Right atrium auricular region (tissue), 2 donors: ENCODE measurements around the gene TUT4. TPM values are rescaled to one million over a fixed set of nuclear protein-coding genes. Genes with fewer than 3 reads are reported as not detected.

Experiments used
- DNase-seq: peaks from one replicate; pipeline ENCODE4 v3.0.0-alpha.2; 2019; ENCODE audit warnings: low spot score
- H3K27ac ChIP-seq, 2 donors: fragments of 200-600 bp; sonication (generic); 1 replicate in 1 of 2; 2 replicates in 1 of 2; pipeline ENCODE4 v1.5.1; 2016 to 2019
- H3K27me3 ChIP-seq, 2 donors: fragments of 200-600 bp; sonication (generic); one replicate each; pipeline versions ENCODE4 v1.5.1 to v1.6.0; 2017 to 2019
- H3K36me3 ChIP-seq: fragments of 200-600 bp; sonication (generic); one replicate; pipeline ENCODE4 v1.5.1; 2016
- H3K4me1 ChIP-seq, 2 donors: fragments of 200-600 bp; sonication (generic); one replicate each; pipeline versions ENCODE4 v1.5.1 to v1.6.0; 2017 to 2019
- H3K4me3 ChIP-seq, 2 donors: fragments of 200-600 bp; sonication (generic); 1 replicate in 1 of 2; 2 replicates in 1 of 2; pipeline ENCODE4 v1.5.1; 2017 to 2019; ENCODE audit warnings: mild to moderate bottlenecking in 1 of 2, moderate library complexity in 1 of 2
- H3K9me3 ChIP-seq, 2 donors: fragments of 200-600 bp; sonication (generic); one replicate each; pipeline ENCODE4 v1.5.1; 2019
- total RNA-seq, 2 donors: library from RNA; depleted of rRNA; stranded (reverse); fragments of >200 nt; gene quantifications; one replicate each; pipeline ENCODE4 v1.1.0, GENCODE V29; 2016
- TF ChIP-seq, protein P1 (sequence below), 2 donors: fragments of 200-600 bp; sonication (generic); IDR thresholded peaks; one replicate each; pipeline ENCODE4 v1.5.1; 2019; ENCODE audit warnings: antibody characterized with exemption in 2 of 2

Gene TUT4
- total RNA-seq, 2 donors from 2014 or later: 27.4 to 33.3 TPM

DNA sequence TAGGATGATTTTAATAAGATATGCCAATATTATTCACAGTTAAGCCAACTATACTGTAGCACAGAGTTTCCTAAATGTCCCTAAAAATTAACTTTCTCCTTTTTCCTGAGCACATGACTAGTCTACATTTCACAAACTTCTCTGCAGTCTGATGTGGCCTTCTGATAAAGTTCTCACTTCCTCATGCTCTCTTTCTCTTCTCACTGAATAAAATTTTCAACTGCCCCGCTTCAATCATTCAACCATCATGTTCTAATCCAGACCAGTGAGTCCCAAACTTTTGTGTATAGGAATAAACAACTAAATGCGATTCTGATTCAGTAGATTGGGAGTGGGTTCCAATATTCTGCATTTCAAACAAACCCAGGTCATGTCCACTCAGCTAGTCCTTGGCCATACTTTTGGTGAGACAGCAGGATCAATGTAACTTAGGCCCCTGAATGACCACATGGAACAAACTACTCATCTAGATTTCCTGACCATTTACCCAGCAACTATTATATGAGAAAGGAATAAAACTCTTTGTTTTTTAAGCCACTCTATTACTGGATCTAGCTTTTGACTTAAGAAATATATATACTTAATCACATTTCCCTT, 20.1 kb downstream of the TUT4 start:
- no peak overlapping the region for H3K27ac ChIP-seq
- H3K4me1 ChIP-seq: no peaks in the 10 kb centered on the region
- TF ChIP-seq, protein P1, sequence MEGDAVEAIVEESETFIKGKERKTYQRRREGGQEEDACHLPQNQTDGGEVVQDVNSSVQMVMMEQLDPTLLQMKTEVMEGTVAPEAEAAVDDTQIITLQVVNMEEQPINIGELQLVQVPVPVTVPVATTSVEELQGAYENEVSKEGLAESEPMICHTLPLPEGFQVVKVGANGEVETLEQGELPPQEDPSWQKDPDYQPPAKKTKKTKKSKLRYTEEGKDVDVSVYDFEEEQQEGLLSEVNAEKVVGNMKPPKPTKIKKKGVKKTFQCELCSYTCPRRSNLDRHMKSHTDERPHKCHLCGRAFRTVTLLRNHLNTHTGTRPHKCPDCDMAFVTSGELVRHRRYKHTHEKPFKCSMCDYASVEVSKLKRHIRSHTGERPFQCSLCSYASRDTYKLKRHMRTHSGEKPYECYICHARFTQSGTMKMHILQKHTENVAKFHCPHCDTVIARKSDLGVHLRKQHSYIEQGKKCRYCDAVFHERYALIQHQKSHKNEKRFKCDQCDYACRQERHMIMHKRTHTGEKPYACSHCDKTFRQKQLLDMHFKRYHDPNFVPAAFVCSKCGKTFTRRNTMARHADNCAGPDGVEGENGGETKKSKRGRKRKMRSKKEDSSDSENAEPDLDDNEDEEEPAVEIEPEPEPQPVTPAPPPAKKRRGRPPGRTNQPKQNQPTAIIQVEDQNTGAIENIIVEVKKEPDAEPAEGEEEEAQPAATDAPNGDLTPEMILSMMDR (IDR thresholded peaks at IDR 0.05): no peak
- no peak overlapping the region for H3K4me3 ChIP-seq
- no peaks in the 10 kb centered on the region for H3K36me3 ChIP-seq
- no peaks in the 10 kb centered on the region for H3K9me3 ChIP-seq
- DNase-seq: no peak
- H3K27me3 ChIP-seq: no peaks in the 10 kb centered on the region

DNA sequence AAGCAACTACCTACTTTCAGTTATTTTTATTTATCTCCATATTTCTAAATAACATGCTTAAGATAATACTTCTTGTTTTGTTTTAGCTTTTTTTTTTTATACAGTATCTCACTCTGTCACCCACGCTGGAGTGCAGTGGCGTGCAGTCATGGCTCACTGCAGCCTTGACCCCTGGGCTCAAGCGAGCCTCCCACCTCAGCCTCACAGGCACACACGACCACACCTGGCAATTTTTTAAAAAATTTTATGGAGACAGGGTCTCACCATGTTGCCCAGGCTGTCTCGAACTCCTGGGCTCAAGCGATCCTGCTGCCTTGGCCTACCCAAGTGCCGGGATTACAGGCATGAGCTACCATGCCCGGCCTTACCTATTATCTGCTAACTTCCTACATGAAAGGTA, 20.6 kb downstream of the TUT4 start:
- H3K27ac ChIP-seq: no peak overlapping the region
- DNase-seq: no peak
- no peaks in the 10 kb centered on the region for H3K9me3 ChIP-seq
- no peaks in the 10 kb centered on the region for H3K27me3 ChIP-seq
- peaks cover 4% of the 10 kb centered on the region for H3K36me3 ChIP-seq
- no peaks in the 10 kb centered on the region for H3K4me1 ChIP-seq
- H3K4me3 ChIP-seq: no peak overlapping the region
- TF ChIP-seq, protein P1 (IDR thresholded peaks at IDR 0.05): no peak

DNA sequence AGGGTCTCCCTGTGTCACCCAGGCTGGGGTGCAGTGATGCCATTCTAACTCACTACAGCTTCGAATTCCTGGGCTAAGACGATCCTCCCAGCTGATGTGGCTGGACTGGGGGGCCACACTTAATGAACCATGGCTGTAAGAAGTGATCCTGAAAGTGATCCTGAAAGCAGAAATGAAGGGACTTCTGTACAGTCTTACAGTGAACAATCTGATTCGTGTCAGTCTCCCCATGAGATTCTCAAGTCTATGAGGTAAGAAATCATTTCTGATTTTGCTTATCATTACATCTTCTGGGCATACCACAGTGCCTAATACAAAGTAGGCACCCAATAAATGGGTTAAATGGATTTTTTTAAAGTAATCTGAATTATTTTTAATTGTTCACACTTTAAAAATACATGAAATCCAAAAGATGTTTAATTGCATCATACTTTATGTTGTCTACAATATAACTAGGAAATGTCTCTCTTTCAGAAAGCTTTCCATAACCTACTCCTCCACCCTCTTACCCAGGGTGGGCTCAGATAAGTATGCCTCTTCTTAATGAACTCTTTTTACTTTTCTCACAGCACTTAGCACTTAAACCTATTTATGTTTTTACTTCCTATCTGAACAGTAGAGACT, 21.5 kb downstream of the TUT4 start:
- no peak for DNase-seq
- Histone ChIP-seq H3K36me3 (peaks cover 4% of the 10 kb centered on the region), H3K27me3 (no peaks in the 10 kb centered on the region), H3K9me3 (no peaks in the 10 kb centered on the region), H3K4me3 (no peak overlapping the region), H3K27ac (no peak overlapping the region), H3K4me1 (no peaks in the 10 kb centered on the region)
- TF ChIP-seq, protein P1 (IDR thresholded peaks at IDR 0.05): no peak

DNA sequence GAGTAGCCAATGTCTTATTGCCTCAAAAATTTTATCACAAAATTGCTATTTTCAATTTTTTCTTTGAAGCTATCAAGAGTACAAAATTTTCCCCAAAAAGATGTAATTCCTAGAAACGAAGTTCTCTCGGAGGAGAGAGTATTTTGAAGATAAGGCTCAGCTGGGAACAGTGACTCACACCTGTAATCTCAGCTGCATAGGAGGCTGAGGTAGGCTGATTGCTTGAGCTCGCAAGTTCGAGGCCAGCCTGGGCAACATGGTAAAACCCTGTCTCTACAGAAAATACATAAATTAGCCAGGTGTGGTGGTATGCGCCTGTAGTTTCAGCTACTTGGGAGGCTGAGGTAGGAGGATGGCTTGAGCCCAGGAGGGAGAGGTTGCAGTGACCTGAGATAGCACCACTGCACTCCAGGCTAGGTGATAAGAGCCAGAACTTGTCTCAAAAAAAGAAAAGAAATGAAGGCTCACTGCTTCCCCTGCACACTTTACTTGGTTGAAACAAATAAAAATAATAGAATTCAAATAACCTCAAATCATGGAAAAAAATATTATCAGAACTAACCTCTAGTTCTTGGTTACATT, 22.2 kb downstream of the TUT4 start:
- TF ChIP-seq, protein P1 (IDR thresholded peaks at IDR 0.05): no peak
- Histone ChIP-seq H3K27me3 (no peaks in the 10 kb centered on the region), H3K4me1 (no peaks in the 10 kb centered on the region), H3K9me3 (no peaks in the 10 kb centered on the region), H3K4me3 (no peak overlapping the region), H3K36me3 (peaks cover 8% of the 10 kb centered on the region), H3K27ac (no peak overlapping the region)
- no peak for DNase-seq

DNA sequence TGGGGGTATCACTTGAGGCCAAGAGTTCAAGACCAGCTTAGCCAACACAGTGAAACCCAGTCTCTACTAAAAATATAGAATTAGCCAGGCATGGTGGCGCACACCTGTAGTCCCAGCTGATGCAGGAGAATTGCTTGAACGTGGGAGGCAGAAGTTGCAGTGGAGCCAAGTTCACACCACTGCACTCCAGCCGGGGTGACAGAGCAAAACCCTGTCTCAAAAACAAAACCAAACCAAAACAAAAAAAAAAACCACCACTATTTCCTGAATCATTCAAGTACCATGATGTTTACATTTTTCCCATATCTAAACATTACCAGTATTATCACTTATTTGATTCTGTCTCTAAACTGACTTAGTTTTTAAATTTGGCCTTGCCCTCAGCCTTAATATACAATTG, 29.5 kb downstream of the TUT4 start:
- TF ChIP-seq, protein P1 (IDR thresholded peaks at IDR 0.05): no peak
- DNase-seq: no peak
- no peaks in the 10 kb centered on the region for H3K9me3 ChIP-seq
- H3K4me3 ChIP-seq: no peak overlapping the region
- peaks cover 20% of the 10 kb centered on the region for H3K36me3 ChIP-seq
- no peaks in the 10 kb centered on the region for H3K4me1 ChIP-seq
- H3K27ac ChIP-seq: no peak overlapping the region
- H3K27me3 ChIP-seq: no peaks in the 10 kb centered on the region
